Measurements from ENCODE around the gene IL20. TPM values are rescaled to one million over a fixed set of nuclear protein-coding genes. Genes with fewer than 3 reads are reported as not detected.
A peak's percentile ranks its signal among the peaks of the same experiment; 100 is the strongest.
"Not testable (repeated sequence)": the region's sequence is repeated elsewhere in the genome, so short reads cannot be mapped to it uniquely, and the experiment has no call there.

Gene IL20
- total RNA-seq, 1 donor from 2014 or later, result not detected

DNA sequence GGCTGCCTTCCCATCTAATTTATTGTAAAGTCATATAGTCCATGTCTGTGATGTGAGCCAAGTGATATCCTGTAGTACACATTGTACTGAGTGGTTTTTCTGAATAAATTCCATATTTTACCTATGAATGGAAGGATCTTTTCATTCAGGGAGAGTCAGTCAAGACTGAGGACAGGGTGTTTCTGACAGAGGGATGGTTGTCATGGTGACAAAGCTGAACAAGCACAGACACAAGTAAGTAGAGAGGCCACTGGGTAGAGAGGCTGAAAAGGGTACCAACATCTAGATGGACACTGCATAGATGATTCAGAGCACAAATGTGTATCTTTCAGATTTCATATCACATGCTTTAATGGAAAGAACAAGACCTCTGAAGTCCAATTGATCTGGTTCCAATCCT is 22.6 kb upstream of the IL20 start:
- no peak for DNase-seq (ENCODE audit: low read depth)

DNA sequence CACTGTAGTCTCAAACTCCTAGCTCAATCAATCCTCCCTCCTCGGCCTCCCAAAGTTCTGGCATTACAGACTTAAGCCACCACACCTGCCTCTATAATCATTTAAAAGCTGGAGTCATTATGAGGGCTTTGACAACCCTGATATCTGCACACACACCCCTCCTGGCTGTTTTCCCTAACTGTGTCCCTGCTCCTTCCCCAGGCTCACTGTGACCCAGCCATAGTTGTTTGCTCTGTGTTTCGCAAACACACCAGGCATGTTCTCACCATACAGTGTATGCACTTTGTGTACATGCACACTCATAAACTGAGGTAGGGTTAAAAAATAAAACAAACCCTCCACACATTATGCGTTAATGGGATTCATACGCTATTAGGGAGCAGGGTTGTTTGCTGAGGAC is 21.8 kb upstream of the IL20 start:
- DNase-seq (ENCODE audit: low read depth), result no peak

DNA sequence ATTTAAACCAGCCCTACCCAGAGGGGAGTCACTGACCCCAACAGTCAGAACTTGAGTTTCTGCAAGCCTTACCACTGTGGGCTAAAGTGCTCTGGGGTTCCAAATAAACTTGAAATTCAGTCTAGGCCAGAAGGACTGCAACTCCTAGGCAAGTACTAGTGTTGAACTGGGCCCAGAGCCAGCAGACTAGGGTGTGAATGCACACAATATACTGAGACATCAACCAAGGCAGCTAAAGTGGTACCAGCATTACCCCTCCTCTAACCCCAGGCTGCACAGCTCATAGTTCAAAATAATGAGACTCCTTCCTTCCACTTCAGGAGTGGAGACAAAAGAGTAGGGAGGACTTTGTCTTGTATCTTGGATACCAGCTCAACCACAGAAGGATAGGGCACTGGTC is 18.9 kb upstream of the IL20 start:
- no peak for DNase-seq (ENCODE audit: low read depth)

DNA sequence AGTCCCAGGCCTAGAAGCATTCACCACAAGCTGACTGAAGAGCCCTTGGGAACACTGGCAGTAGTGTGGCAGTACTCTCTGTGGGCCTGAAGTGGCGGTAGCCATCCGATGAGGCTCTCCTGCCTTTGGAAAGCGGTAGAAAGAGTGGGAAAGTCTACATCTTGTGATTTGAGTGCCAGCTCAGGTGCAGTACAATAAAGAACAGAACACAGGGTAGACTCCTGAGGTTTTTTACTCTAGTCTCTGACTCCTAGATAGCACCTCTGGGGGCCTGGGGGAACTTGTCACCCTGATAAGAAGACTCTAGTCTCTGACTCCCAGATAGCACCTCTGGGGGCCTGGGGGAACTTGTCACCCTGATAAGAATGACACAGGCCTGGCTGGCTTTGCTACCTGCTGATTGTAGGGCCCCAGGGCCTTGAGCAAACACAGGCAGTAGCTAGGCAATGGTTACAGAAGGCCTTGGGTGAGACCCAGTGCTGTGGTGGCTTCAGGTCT is 18.0 kb upstream of the IL20 start:
- DNase-seq (ENCODE audit: low read depth), result no peak

DNA sequence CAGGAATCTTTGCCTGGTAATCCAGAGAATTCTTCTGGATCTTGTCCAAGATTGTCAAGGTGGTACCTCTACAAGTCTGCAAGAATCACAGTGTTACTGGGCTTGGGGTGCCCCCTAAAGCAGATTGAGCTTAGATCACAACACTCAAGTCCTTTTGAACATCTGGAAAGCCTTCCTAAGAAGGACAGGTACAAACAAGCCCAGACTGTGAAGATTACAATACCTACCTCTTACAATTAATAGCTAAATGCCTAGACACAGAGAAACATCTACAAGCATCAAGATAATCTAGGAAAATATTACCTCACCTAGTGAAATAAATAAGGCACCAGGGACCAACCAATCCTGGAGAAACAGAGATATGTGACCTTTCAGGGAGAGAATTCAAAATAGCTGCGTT is 17.5 kb upstream of the IL20 start:
- DNase-seq (ENCODE audit: low read depth), result no peak

DNA sequence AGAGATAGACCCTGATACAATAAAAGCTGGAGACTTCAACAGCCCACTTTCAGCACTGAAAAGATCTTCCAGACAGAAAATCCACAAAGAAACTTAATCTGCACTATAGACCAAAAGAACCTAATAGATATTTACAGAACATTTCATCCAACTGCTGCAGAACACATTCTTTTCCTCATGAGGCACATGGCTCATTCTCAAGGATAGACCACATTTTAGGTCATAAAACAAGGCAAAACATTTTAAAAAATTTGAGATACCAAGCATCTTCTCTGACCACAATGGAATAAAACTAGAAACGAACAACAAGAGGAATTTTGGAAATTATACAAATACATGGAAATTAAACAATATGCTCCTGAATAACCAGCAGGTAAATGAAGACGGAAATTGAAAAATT is 15.0 kb upstream of the IL20 start:
- no peak for DNase-seq (ENCODE audit: low read depth)

DNA sequence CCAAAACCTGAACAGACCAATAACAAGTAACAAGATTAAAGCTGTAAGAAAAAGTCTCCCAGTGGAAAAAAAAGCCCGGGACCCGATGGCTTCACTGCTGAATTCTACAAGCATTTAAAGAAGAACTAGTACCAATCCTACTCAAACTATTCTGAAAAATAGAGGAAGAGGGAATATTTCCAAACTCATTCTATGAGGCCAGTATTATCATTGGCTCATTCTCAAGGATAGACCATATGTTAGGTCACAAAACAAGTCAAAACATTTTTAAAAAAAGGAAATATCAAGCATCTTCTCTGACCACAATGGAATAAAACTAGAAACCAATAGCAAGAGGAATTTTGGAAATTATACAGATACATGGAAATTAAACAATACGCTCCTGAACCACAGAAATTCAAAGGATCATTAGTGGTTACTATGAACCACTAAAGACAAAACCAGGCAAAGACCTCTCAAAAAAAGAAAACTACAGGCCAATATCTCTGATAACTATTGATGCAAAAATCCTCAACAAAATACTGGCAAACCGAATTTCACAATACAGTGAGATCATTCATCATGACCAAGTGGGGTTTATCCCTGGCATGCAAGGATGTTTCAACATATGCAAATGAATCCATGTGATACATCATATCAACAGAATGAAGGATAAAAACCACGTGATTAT is 13.9 kb upstream of the IL20 start:
- peak; percentile 28 for DNase-seq (ENCODE audit: low read depth)

DNA sequence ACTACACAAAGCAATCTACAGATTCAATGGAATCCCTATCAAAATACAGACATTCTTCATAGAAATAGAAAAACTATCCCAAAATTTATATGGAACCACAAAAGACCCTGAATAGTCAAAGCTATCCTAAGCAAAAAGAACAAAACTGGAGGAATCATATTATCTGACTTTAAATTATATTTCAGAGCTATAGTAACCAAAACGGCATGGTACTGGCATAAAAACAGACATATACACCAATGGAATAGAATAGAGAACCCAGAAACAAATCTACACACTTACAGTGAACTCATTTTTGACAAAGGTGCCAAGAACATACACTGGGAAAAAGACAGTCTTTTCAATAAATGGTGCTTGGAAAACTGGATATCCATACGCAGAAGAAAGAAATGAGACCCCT is 12.8 kb upstream of the IL20 start:
- DNase-seq (ENCODE audit: low read depth), result not testable (repeated sequence)

DNA sequence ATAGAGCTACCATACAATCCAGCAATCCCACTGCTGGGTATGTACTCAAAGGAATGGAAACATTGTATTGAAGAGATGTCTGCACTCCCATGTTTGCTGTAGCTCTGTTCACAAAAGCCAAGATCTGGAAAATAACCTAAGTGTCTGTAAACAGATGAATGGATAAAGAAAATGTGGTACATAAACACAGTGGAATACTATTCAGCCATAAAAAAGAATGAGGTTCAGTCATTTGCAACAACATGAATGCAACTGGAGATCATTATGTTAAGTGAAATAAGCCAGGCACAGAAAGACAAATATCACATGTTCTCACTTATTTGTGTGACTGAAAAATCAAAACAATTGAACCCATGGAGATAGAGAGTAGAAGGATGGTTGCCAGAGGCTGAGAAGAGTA is 11.7 kb upstream of the IL20 start:
- not testable (repeated sequence) for DNase-seq (ENCODE audit: low read depth)

DNA sequence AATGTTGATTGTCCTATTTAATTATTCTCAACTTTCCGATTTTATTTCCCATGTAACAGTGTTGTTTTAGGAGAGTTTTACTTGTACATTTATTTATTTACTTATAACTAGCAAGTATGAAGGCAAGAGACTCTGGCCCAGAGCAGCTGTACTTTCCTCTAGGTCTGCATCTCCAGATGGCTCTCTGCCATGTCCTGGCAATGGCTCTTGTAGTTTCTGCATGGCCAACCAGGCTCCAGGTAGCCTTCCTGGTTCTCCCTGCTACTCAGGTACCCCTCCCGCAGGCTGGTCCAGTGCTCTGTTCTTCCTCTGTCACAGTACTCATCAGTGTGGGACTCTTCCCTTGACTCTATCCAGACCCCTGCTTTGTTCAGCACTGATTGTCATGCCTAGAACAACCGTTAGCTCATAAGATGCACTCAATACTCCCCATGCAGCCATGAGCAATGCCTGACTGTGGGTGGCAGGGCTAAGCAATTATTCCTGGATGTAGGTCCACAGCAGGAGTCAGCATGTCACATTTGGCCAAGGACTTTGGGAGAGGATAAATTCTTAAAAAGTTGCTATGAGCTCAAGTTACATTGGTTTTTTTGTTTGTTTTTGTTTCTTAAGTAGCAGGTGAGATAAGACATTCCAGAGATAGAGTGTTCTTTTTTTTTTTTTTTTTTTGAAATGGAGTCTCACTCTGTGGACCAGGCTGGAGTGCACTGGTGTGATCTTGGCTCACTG is 10.9 kb upstream of the IL20 start:
- DNase-seq (ENCODE audit: low read depth), result no peak

DNA sequence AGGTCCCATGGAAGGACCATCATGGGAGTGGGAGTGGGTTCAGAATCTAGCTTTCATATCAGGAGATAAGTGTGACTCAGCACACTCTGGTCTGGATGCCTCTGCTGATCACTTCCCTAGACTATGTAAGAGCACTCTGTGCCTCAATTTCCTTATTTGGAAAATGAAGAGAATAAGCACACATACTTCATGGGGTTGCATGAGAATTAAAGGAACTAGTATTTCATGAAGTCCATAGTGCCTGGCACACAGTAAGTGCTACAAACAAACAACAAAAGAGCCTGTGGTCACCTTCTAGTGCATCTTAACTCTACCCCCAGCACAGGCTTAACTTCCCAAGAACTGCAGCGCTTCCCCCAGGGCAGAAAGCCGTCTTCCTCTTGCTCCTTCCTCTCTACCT is 9.6 kb upstream of the IL20 start:
- no peak for DNase-seq (ENCODE audit: low read depth)

DNA sequence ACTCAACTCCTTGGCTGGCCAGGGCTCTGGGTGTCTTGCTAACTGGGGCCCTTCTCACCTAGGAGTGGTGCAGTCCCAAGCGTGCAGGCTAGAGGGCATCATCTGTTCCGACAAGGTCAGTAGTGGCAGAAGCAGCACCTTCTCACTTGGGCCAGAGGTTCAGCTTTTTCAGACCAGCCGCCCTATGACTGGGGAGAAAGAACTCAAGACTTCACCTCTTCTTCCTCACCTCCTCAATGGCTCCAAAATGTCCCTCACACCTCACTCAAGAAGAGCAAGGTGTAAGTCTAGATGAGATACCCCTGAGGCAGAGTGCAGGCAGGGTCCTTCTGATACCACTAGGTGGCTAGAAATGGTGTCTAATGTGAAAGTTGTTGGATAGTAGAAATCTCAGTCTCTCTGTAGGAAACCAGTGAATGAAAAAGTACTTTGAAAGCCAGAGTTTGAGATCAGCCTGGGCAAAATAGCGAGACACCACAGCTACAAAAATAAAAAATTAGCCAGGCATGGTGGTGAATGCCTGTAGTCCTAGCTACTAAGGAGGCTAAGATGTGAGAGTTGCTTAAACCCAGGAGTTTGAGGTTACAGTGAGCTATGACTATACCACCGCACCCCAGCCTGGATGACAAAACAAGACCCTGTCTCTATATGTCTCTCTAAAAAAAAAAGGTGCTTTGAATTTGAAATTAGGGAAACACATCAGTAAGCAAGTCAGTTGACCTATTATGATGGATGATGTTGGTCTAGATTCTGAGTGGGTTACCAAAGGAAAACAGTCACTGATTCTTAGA is 8.6 kb upstream of the IL20 start:
- DNase-seq (ENCODE audit: low read depth), result no peak

DNA sequence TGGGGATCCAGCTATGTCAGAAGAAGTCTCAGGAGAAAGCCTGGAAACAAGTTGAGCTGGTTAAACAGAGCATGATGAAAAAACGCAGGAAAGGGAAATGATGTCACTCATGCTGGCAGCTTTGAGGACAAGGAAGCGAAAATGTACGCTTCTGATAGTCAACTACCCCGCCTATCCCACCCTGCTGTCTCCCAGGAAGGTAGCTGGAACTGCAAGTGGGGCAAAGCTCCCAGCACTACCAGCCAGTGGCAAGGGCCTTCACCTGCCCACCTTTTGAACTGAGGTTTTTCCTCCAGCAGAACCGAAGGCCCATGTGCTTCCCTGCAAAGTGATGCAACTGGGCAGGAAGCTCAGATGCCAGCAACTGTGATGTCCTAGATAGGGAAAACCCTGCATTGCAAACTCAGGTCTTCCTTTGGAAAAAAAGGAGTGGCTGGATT is 6.3 kb upstream of the IL20 start:
- no peak for DNase-seq (ENCODE audit: low read depth)

DNA sequence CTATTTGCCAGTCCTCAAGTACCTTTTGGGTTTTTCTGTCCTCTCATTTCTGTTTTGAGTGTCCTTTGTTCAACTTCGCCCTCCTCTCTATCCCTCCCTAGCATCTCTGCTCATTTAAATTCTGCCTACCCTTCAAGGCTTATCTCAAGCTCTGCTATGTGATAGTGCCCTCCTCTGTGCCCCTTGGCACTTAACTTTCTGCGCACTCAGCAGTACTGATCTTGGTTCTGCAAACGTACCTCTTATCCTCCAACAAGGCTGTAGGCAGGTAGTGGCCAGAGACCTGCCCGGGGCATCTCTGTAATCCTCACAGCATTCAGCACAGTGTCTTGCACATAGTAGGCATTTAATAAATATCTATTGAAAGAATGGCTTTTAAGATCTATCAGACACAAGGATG is 5.3 kb upstream of the IL20 start:
- no peak for DNase-seq (ENCODE audit: low read depth)

DNA sequence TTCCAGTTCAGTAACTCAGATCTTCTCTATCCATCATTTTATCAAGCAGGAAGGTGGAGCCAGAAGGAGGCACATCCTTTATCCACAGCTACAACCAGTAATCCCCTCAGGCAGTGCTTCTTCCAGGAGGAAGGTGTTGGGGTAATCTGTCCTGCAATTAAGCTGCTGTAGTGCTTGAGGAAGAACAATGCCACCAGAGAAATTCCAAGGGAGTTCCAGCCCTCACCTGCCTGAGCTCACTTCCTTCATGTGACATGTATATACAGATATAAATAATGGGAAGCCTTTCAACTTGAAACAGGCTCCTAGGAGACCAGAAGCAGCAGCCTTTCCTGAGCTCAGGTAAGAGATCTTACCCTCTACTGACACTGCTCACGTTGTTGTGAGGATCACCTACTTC is 2.2 kb upstream of the IL20 start:
- DNase-seq (ENCODE audit: low read depth), result no peak

DNA sequence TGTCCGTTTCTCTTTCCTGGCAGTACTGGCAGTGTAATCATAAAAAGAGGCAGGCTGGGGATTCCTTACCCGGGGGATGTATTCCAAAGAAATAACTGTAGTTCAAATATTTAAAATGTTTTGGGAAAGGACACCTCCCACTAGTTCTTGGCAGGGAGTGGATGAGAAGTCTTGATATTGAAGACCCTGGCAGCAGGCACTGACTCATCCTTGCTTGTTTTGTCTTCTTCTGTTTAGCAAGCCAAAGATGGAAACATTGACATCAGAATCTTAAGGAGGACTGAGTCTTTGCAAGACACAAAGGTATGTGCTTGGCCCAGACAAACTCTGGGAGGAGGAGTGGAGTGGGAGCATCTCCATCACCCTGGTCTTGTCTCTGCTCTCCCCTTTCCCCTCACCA is 639 bp downstream of the IL20 start:
- DNase-seq (ENCODE audit: low read depth), result no peak

DNA sequence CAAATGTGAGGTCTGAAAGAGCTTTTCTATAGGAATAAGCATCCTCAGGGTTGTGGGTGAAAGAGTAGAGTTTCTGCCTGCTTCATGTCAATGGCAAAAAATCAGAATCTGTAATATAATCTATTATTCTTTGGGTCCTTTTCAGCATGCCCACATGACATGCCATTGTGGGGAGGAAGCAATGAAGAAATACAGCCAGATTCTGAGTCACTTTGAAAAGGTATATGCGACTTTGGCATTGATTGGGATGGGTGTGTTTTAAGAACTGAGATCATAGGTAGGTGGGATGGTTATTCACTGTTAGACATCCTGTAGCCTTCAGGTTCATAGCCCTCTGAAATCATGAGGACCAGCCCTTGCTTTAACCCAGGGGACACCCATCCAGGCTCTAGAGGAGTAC is 1.8 kb downstream of the IL20 start:
- DNase-seq (ENCODE audit: low read depth), result no peak

DNA sequence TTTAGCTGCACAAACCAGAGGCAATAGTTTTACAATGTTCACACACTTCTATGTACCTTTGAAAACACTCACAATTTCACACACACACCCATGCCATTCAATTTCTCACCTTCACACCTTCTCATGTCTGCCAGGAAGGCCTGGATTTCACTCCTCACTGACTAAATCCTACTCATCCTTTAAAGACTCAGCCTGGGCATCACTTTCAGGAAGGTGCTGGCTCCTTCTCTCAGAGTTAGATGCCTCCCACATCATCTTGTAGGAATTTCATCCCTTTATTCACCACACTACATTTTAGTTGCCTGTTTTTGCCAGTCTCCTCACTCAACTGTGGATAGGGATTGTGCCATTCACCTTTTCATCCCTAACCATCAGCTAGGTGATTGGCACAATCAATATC is 2.3 kb downstream of the IL20 start:
- no peak for DNase-seq (ENCODE audit: low read depth)

DNA sequence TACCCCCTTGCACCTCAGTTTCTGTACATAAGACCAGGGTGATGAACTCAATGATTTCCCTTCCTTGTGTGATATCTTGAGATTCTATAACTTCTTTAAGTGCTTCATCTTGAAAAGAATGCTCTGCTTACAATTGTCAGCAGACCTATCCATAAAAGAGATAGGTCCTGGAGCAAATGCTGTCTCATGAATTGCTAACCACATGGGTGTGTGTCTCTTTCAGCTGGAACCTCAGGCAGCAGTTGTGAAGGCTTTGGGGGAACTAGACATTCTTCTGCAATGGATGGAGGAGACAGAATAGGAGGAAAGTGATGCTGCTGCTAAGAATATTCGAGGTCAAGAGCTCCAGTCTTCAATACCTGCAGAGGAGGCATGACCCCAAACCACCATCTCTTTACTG is 2.8 kb downstream of the IL20 start:
- no peak for DNase-seq (ENCODE audit: low read depth)

DNA sequence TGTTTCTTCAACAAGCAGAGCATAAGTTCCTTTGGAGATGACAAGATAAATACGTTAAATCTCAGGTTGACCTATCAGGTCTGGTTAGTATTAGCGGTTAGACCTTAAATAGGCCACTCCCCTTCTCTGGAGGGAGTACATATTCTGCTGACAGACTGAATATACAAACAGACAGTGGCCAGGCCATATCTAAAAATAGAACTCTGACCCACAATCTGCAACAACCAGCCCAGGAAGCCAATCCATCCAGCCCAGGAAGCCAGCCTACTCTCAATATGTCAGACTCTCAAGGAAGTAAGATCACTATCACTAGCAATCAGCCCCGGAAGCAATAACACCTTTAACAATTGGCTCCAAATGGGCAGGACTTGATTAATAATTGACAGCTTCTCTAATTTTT is 6.7 kb downstream of the IL20 start:
- DNase-seq (ENCODE audit: low read depth), result no peak

DNA sequence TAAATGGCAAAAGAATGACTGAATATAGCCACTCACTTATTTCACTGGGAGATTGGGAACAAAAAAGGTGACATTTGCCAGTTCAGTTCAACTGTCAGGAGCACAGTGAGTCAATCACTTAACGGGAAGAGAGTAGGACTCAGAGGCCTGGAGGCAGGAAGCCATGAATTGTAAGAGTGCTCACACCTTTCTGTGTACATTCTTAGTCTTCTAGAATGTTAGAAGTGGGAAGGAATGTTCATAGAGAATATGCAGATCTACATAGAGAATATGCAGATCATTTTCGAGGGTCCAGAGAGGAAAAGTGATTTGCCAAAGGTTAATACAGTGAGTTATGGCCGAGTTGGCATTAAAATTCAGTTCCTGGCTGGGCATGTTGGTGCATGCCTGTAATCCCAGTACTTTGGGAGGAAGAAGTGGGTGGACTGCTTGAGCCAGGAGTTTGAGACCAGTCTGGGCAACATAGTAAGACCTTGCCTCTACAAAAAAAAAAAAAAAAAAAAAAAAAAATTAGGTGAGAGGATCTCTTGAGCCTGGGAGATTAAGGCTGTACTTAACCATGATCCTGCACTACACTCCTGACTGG is 8.3 kb downstream of the IL20 start:
- DNase-seq (ENCODE audit: low read depth), result peak; percentile 34

DNA sequence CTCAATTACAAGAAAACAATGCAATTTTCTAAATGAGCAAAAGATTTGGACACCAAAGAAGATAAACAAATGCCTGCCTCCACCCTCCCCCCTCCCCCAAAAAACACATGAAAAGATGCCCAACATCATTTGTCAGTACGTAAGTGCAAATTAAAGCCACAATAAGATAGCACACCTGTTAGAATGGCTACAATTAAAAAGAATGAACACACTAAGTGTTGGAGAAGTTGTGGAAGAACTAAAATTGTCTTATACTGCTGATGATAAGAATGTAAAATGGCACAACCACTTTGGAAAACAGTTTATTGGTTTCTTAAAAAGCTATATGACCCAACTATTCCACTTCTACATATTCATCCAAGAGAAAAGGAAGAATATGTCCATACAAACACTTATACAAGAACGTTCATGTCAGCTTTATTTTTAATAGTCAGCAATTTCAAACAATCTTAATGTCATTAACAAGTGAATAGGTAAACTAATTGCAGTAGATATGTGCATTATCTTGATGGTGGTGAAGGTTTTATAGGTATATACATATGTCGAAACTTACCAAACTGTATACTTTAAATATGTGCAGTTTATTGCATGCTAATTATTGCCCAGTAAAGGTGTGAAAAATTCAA is 10.4 kb downstream of the IL20 start:
- DNase-seq (ENCODE audit: low read depth), result no peak
